HG03175 (cell line): ENCODE measurements around the gene YIF1A.
A peak's percentile ranks its signal among the peaks of the same experiment; 100 is the strongest.
"Not testable (repeated sequence)": the region's sequence is repeated elsewhere in the genome, so short reads cannot be mapped to it uniquely, and the experiment has no call there.

Experiments
- ATAC-seq: cut with Tn5 transposase; IDR thresholded peaks from one replicate; pipeline ENCODE4 v1.9.1; 2021; ENCODE audit warnings: mild to moderate bottlenecking, moderate library complexity; ENCODE audit not compliant: unreplicated experiment

Gene YIF1A

DNA sequence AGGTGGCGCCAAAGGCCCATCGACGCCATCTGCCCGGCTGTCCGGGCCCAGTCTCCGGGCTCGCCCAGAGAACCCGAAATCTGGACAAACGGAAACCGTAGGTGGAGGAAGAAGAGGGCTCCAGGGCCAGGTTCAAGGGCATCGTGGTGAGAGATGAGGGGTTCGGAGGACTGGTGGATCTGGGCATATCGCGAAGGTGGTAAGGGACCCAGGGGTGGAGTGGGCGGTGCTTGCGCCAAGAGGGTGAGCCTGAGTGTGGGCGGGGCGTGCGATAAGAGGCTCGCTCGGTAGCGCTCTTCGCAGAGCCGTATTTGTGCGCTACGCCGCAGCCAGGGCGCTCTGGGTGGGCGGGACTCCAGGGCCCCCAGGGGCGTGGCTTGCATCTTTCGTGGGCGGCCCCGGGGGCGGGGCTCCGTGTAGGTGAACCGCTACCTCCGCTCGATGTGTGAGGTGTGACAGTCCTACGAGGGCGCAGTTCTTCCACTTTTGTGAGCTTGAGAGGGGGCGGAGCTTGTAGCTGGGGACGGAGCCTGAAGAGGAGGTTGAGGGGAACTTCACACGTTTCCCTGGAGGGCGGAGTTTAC is 23.1 kb upstream of the YIF1A start:
- ATAC-seq = peak; percentile 73

- no peak for ATAC-seq
These were observed 22.6 kb upstream of the YIF1A start for GRCh38 chr11:66311470-66311964.

DNA sequence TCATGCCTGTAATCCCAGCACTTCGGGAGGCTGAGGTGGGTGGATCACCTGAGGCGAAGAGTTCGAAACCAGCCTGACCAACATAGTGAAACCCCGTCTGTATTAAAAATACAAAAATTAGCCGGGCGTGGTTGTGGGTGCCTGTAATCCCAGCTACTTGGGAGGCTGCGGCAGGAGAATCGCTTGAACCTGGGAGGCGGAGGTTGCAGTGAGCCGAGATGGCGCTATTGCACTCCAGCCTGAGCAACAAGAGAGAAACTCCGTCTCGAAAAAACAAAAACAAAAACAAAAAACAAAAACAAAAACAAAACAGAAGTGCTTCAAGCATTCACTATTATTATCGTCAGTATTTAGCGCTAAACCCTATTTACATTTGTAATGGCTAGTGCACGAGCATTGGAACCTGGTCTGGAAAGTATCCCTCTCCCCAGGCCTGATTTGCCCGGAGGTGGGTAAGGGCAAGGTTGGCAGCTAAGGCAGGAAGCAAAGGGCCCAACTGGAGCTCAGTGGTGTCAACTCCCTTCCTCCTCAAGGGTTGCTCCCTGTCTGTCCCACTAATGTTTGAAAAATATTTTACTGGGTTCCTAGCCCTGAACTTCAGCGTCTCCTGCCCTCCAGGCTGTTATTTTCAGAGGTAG is 22.0 kb upstream of the YIF1A start:
- not testable (repeated sequence) for ATAC-seq

DNA sequence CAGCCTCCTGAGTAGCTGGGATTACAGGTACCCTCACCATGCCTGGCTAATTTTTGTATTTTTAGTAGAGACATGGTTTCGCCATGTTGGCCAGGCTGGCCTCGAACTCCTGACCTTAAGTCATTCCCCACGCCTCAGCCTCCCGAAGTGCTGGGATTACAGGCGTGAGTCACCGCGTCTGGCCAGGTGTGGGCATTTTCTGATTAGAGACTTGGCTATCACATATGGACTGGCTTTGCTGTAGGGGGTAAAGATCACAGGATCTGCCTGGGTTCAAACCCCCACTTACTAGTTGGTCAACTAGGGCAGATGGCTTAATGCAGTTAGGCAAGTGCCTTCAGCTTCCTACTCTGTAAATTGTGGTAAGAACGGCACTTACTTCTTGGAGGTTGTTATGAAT is 21.4 kb upstream of the YIF1A start:
- no peak for ATAC-seq

DNA sequence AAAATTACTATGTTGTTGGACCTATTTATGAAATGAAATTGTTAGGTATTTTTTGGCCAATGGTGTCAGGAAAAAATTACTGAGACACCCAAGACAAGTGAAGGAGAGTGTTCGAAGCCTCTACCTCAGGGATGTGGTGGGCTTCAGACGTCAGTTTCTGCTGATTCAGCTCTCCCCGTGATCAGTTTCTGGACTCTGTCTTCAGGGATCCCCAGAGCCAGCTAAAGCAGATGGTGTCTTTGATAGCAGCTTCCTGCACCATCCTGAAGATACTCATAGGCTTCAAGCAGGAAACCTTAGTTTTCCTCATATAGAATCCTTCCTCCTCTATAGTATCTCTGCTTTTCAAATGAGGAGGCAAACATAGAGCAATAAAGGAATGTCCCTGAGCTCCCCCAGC is 20.5 kb upstream of the YIF1A start:
- no peak for ATAC-seq

- no peak for ATAC-seq
These were observed 13.7 kb upstream of the YIF1A start for GRCh38 chr11:66302656-66303055.

DNA sequence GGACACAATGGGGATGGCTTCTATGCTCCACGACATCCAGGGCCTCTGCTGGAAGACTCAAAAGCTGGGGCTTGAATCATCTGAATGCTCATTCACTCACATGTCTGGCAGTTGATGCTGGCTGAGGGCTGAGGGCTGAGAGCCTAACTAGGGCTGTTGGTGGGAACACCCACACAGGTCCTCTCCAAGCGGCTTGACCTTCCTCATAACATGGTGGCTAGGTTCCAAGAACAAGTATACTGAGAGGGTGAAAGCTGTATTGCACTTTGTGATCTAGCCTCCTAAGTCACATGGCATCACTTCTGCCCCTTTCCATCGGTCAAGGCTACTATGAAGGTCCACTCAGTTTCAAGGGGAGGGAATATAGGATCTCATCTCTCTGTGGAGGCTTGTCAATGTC is 10.2 kb upstream of the YIF1A start:
- no peak for ATAC-seq

- no peak for ATAC-seq
These were observed 8.7 kb upstream of the YIF1A start for GRCh38 chr11:66297610-66298009.

DNA sequence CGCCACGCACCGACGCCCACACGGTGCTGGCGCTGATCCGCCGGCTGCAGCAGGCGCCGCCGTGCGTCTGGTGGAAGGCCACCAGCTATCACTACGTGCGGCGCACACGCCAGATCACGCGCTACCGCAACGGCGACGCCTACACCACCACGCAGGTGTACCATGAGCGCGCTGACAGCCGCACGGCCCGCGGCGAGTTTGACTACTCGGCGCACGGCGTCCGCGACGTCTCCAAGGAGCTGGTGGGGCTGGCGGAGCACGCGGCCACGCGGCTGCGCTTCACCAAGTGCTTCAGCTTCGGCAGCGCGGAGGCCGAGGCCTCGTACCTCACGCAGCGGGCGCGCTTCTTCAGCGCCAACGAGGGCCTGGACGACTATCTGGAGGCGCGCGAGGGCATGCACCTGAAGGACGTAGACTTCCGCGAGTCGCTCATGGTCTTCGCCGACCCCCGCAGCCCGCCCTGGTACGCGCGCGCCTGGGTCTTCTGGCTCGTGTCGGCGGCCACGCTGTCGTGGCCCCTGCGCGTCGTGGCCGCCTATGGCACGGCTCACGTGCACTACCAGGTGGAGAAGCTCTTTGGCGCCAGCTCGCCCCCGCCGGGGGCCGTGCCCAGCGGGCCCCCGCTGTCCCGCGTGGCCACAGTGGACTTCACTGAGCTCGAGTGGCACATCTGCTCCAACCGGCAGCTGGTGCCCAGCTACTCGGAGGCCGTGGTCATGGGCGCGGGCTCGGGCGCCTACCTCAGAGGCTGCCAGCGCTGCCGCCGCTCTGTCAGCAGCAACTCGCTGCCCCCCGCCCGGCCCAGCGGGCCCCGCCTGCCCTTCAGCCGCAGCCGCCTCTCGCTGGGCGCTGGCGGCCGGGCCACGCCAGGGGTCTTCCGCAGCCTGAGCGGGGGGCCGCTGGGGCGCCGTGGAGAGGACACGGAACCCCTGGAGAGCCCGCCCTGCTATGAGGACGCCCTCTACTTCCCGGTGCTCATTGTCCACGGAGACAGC is 6.0 kb upstream of the YIF1A start:
- ATAC-seq = no peak

DNA sequence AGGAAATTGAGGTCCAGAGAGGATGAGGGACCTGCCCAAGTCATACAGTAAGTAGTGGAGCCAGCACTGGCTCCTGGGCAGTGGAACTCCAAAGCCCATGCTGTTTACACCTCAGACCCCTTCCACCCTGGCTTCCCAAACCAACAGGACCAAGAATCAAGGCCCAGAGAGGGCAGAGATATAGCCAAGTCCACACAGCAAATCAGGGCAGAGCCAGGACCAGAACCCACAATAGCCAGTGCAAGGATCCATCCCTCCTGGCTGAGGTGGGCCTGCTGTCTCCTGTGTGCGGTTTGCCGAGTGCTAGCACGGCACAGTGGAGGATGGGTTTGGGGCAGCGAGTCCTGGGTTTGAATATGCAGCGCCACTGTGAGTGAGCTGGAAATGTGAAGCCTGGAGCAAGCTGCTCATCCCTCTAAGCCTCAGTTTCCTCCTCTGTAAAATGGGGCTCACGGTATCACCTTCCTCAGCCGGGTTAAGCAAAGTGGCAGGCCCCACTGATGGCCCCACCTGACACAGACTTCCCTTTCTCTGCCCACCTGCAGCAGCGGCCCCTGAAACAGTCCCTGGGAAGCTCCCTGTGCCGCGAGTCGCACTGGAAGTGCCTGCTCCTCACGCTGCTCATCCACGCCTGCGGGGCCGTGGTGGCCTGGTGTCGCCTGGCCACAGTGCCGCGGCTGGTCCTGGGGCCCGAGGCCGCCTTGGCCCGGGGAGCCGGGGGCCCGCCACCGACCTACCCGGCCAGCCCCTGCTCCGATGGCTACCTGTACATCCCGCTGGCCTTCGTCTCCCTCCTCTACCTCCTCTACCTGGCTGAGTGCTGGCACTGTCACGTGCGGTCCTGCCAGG is 5.1 kb upstream of the YIF1A start:
- no peak for ATAC-seq

- ATAC-seq = no peak
These were observed 4.4 kb upstream of the YIF1A start for GRCh38 chr11:66293352-66293751.

GRCh38 chr11:66292543-66293332 is 3.8 kb upstream of the YIF1A start:
- ATAC-seq = no peak

- no peak for ATAC-seq
These were observed 3.0 kb upstream of the YIF1A start, which contains the start of gene TMEM151A for GRCh38 chr11:66291706-66292542. TSS of gene TMEM151A (plus strand) at chr11:66291894. CDS start at chr11:66292014, 120 bp downstream.

DNA sequence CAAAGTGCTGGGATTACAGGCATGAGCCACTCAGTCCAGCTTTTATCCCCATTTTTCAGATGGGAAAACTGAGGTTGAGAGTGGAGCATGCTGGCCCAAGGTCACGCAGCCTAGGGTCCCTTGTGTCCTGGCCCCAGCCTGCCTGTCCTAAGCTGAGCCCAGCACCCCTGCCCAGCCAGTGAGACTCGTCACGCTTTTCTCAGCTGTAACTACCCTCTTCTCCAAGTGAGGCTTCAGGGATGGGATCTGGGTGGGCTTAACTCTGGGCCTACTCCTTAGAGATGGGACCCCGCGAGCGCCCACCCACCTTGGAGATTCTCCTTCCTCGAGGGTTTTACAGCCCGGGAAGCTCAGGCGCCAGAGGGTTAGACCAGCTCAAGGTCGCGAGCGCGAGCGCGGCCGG is 2.4 kb upstream of the YIF1A start:
- no peak for ATAC-seq

GRCh38 chr11:66290330-66290621 is 1.3 kb upstream of the YIF1A start:
- no peak for ATAC-seq

- peak; percentile 32 for ATAC-seq
These were observed 796 bp upstream of the YIF1A start for GRCh38 chr11:66289548-66290329.

DNA sequence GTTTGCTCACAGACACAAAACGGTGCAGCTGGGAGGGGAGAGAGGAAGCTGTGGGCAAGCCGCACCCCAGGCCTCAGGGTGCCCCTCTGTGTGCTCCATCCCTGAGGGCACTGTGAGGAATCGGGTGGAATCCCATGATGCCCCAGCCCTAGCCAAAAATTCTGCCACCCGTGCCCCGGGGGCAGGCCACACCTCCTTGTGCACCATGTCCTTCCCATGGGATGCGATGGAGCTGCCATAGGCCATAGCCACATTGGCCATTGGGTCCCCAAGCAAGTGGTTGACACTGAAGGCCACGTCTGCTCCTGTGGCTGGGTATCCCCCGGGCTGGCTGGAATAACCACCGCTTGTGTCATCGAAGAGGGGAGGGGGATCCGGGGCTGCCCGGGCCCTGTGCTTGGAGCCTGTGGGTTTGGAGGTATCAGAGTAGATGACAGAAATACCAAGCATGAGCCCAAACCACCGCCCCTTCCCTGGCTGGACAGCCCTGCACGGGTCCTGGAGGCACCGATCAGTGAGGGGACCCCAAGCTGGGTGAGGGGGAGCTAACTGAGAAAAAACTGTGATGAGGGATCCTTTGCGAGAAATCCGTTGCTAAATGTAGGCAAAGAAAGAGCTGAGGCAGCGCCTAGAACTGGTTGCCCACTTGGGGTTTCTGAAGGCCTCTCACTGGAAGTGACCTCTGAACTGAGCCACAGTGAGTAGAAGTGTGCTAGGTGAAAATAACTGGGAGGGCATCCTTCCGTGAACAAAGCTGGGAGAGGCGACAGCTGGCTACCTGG is 863 bp downstream of the YIF1A start:
- no peak for ATAC-seq
